SK-N-DZ (cell line): ENCODE results near the gene MTA3.
"Not testable (repeated sequence)": the region's sequence is repeated elsewhere in the genome, so short reads cannot be mapped to it uniquely, and the experiment has no call there.

Experiments used
- DNase-seq: peaks from one replicate; pipeline ENCODE4 v3.0.0-alpha.2; 2015; ENCODE audit warnings: low spot score

MTA3 gene

GRCh38 chr2:42663106-42663780, 94.8 kb downstream of the MTA3 start:
- DNase-seq: peak; percentile 67

DNA sequence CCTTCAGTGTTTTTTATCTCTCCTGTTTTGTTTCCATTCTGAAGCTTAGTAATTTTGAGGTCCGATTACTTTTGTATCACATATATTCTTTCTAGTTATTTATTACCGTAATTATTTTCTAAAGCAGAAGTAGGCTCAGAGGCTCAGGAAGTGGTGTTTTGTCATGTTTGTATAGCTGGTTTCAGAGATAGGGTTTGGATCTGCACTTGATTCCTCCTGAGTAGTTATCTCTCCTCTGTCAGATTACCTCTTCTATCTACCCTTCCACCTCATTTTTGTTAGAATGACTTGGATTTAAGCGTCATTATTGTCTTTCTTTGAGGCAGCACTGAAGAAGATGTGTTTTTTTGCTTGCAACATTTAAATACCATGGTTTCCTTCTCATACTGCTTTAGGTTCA, 95.4 kb downstream of the MTA3 start:
- no peak for DNase-seq

- no peak for DNase-seq
Observed at GRCh38 chr2:42673989-42674579, 105.7 kb downstream of the MTA3 start.

DNA sequence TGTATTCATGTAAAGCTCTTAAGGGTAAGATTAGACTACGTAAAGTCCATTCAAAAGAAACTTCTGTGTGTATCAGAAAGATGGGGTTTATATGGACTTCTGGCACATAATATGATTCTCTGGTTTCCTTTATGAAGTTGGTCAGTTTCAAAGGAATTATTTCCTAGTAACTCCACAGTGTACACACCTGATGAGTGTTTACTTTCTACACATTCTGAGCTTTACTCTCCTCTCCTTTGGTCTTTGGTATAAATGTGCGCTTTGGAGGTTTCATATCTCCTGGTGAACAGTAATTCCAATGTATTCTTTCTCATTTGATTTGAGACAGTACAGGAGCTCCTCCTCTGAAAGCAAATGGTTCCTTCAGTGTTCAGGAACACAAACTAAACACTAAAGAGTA, 107.4 kb downstream of the MTA3 start:
- DNase-seq: no peak

DNA sequence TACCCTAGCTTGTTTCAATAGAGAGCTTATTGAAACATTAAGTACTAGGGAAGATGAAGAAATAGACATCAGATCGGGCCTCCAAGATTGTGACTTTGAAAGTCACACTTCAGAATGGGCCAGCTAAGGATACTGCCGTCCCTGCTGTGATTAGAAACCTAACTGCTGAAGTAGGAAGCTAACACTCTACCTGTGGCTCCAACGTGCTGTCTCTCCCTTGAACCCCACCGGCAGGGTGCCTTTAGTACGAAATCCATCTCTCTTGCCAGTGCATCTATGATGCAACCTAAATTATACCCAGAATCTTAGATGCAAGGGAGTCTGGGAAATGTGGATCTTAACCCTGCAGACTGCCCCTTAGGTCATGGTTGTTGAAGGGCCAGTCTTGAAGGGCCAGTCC, 116.9 kb downstream of the MTA3 start:
- DNase-seq: no peak

- DNase-seq: no peak
Observed at GRCh38 chr2:42693013-42693615, 124.7 kb downstream of the MTA3 start.

GRCh38 chr2:42693688-42694479, 125.5 kb downstream of the MTA3 start:
- no peak for DNase-seq

DNA sequence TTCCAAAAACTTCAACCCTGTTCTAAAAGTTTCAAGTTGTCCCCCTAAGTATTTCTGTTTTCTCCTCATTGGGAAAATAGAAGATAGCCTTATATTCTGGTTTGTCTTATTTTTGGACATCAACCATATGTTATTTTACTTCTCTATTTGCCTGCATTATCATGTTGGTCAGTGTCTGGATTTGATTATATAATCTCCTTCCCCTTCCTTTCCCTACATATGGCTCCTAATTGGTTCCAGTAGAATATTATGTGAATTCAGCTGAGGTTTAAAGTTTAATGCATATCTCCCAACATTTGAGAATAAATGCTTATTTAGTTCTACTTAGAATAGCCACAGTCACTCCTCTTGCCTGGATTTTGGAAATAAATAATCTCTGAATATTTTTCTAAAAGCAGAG, 128.6 kb downstream of the MTA3 start:
- no peak for DNase-seq

DNA sequence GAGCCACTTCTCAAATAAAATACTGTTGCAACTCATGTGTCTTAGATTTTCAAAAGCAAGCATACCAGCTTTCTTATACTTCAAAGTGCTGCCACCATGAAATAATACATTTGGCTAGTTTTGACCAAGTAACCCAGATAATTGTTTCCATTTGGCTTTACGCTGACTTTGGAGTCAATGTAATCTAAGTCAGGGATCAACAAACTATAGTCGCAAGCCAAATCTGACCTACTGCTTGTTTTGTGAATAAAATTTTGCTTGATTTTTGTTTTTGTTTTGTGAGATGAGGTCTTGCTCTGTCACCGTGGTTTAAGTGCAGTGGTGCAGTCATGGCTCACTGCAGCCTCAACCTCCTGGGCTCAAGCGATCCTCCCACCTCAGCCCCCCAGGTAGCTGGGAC, 130.5 kb downstream of the MTA3 start:
- DNase-seq: no peak

DNA sequence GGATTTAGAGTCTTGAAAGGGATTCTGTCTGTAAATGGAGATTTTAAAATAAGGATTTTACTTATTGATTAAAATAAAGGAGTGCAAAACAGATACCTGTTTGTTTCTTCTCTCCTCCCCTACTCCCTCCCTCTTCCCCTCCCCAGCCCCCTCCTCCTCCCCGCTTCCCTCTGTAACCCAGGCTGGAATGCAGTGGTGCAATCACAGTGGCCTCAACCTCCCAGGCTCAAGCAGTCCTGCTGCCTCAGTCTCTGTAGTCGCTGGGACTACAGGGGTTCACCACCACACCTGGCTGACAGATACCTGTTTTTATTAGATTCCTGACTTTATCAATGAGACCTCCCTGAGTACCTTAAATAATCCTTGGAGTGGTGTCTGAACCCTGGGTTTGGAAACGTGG, 138.4 kb downstream of the MTA3 start:
- DNase-seq: no peak

DNA sequence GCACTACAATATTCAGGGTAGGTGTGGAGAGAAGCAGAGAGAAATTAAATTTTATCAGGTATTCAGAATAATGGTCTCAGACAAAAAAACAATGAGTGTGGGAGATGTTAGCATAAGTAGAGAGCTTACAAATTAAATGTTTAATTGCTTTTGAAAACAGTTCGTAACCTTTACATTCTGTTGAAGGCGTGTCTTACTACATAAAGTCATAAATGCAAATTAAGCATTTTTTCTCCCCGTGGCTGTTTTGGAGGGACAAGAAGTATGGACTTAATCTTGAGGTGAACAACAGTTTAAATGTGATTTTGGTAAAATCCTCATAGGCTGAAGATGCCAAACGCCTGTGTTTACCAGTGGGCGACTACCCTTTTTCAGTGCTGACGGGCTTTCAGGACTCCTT, 139.7 kb downstream of the MTA3 start:
- DNase-seq: no peak

GRCh38 chr2:42711896-42712295, 143.5 kb downstream of the MTA3 start:
- no peak for DNase-seq

DNA sequence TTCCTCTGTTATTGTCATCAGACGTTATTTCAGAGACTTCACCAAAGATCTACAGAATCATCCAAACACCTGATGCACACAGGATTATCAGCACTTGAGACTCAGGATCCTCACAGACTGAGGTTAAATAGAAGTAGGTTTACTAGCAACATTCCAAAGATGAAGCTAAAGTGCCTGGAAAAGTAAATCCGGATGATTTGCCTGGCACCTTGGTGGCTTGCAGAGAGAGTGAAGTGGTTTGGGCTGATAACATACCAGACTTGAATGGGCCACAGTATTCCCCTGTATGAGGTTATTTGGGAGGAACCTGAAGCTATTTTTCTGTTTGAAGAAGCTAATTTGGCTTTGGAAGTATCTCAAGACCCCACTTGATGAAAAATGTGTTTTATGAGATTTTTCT, 144.5 kb downstream of the MTA3 start:
- DNase-seq: no peak

DNA sequence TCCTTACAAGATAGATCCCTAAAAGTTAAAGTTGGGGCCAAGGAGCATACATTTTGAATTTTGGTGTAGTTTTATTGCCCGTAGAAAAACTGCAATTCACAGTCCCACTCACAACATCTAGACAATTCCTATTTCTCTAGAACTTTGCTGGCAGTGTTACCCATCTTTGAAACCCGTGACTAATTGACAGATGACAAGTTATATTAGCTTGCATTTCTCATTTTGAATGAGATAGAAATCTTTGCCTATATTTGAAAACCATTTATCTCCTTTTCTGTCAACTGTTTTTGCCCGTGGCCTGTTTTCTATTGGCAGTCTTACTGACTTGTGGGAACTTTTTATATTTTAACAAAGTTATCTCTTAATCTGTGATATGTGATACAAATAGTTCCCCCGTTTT, 145.5 kb downstream of the MTA3 start:
- peak; percentile 27 for DNase-seq

- DNase-seq: no peak
Observed at GRCh38 chr2:42714686-42715085, 146.3 kb downstream of the MTA3 start.

DNA sequence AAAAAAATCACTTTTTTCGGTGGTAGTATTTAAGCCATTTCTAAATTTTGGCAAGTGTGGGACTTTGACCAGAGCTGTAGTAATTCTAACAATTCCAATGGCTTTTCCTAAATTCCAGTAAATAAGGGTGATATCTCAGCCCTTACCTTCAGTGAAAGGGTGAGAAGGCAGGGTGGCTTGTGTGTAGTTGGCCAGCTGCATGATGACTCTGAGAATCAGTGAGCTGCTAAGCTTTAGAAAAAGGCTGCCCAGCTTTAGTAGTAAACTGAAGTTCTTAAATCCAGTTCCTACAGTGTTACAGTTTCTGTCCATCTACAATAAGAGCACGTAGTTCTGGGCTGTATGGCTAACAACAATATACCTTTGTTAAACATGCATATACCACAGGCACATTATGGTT, 153.5 kb downstream of the MTA3 start:
- no peak for DNase-seq

DNA sequence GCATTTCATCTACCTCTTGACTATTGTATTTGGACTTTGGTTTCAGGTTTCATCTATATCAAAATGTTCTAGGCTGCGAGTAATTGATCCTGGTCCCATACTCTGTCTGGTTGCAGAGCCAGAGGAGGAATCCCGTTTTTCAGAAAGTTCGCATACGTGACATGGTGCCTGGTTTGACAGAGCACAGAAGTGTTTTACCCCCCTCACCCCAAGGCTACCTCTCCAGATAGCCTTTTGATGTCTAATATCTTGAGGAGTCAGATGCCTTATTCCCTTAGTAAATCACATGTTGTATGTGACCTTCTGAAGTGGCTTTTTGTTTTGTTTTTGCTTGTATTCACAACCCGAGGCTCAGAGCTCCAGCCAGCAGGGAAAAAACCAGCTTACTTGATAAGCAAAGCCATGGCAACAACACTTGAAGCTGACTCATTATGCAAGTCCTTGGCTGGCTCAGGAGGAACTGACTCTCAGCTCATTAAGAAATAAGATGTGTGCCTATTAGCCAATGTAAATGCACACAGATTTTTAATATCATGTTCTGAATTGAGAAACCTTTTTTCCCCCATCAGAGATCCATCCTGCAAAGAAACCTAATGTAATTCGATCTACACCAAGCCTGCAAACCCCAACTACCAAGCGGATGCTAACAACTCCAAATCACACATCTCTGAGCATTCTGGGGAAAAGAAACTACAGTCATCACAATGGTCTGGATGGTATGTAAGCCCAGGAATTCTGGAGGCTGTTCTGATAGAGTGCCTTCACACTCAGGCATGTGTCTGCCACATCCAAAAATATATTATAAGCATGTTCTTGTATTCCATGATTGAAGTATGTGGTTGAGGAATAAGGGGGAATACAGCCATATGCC, 154.1 kb downstream of the MTA3 start:
- DNase-seq: no peak

- DNase-seq: no peak
Observed at GRCh38 chr2:42723465-42723864, 155.0 kb downstream of the MTA3 start.

- DNase-seq: no peak
Observed at GRCh38 chr2:42724886-42725285, 156.5 kb downstream of the MTA3 start.

DNA sequence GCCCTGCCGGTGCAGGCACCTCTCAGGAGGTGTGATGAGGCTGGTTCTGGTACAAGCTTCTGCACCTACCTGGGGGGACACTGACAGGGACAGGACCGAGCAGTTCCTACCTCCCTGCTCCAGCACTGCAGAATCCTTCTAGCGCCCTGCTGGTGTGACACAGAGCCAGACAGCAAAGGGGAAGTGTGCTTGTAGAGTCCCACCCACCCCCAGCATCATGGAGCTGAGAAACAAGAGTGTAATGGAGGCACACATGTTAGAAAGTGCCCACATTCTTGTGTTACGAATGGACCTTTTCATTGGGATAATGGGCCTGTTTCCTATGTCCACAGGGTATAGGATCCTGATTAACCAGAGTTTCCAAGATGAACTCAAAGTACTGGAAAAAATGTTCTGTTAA, 157.2 kb downstream of the MTA3 start:
- DNase-seq: no peak

DNA sequence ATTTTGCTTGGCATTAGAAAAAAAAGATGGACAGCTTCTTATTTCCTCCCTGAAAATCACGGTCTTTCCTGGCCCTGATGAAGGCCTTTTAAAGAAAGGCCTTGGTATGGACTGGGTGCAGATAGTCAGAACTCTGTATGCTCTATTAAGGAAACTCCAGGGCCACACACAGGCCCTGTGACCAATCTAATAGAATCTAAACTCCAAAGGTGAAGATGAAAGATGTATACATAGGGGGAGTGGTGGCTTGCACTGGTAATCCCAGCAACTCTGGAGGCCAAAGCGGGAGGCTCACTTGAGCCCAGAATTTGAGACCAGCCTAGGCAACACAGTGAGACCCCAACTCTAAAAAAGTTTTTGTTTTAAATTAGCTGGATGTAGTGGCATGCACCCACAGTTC, 158.2 kb downstream of the MTA3 start:
- no peak for DNase-seq

GRCh38 chr2:42731316-42731715, 162.9 kb downstream of the MTA3 start:
- DNase-seq: not testable (repeated sequence)
